Measurements from ENCODE around the gene KCNF1. TPM values are rescaled to one million over a fixed set of nuclear protein-coding genes. Genes with fewer than 3 reads are reported as not detected.

The KCNF1 gene
- total RNA-seq, 2 donors from 2014 or later: not detected

GRCh38 chr2:10873790-10874437, 37.8 kb upstream of the KCNF1 start:
- Mint-ChIP-seq H3K4me1 (no peaks in the 10 kb centered on the region), H3K36me3 (ENCODE audit: low read depth) (no peaks in the 10 kb centered on the region), H3K4me3 (no peak overlapping the region), H3K27me3 (peaks cover 31% of the 10 kb centered on the region), H3K27ac (peak overlapping the region; percentile 3)
- H3K9me3 ChIP-seq (ENCODE audit: control insufficient read depth, low read length, poor library complexity, severe bottlenecking): no peaks in the 10 kb centered on the region
- DNase-seq: no peak
- no peak for ATAC-seq

DNA sequence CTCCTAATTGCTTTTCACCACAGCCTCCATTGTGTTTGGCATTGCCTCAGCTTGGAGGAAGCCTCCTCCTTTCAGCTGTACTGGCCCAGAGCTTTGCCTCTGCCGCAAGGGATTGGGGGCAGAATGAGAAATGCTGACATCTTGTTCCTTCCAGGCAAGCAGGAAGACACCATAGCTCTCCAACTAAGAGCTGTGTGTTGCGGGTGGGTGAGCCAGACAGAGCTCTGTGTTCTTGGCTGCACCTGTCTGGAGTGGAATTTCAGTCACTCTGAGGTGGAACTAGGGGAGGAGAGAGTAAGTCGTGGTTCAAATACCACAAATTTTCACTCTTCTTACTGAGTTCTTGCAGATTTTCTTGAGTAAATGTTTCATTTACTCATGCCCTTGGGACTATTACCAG, 36.6 kb upstream of the KCNF1 start:
- H3K4me1 Mint-ChIP-seq: no peaks in the 10 kb centered on the region
- DNase-seq (no peak), ATAC-seq (no peak)
- H3K9me3 ChIP-seq (ENCODE audit: control insufficient read depth, low read length, poor library complexity, severe bottlenecking): no peaks in the 10 kb centered on the region
- H3K36me3 Mint-ChIP-seq (ENCODE audit: low read depth): no peaks in the 10 kb centered on the region
- H3K4me3 Mint-ChIP-seq: no peak overlapping the region
- no peak overlapping the region for H3K27ac Mint-ChIP-seq
- H3K27me3 Mint-ChIP-seq: peaks cover 20% of the 10 kb centered on the region

DNA sequence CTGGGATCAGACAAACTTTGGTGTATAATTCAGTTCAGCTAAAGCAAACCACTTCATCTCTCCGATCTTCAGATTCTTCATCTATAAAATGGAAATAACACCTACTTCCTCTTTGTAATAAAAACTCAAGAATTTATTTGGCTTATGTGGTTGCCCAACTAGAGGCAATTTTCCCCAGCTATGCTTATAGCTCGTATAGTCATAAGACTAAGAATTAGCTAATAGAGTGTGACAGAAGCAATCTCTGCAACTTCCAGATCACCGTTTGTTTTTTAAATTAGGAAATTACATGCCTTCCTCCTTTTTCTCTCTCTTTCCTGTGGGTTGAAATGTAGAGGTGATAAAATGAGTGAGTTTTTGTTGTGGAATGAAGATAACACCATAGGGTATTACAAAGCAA, 35.3 kb upstream of the KCNF1 start:
- Mint-ChIP-seq H3K36me3 (ENCODE audit: low read depth) (no peaks in the 10 kb centered on the region), H3K4me1 (no peaks in the 10 kb centered on the region)
- no peak for ATAC-seq

GRCh38 chr2:10876963-10877362, 34.8 kb upstream of the KCNF1 start:
- no peak overlapping the region for H3K4me3 Mint-ChIP-seq
- peaks cover 20% of the 10 kb centered on the region for H3K27me3 Mint-ChIP-seq
- ATAC-seq: no peak
- H3K9me3 ChIP-seq (ENCODE audit: control insufficient read depth, low read length, poor library complexity, severe bottlenecking): no peaks in the 10 kb centered on the region
- H3K36me3 Mint-ChIP-seq (ENCODE audit: low read depth): no peaks in the 10 kb centered on the region
- DNase-seq: no peak
- no peaks in the 10 kb centered on the region for H3K4me1 Mint-ChIP-seq
- no peak overlapping the region for H3K27ac Mint-ChIP-seq

More for the DNA sequence above, 35.3 kb upstream of the KCNF1 start:
- H3K4me3 Mint-ChIP-seq: no peak overlapping the region
- H3K27me3 Mint-ChIP-seq: peaks cover 20% of the 10 kb centered on the region
- no peaks in the 10 kb centered on the region for H3K9me3 ChIP-seq (ENCODE audit: control insufficient read depth, low read length, poor library complexity, severe bottlenecking)
- no peak overlapping the region for H3K27ac Mint-ChIP-seq
- no peak for DNase-seq

GRCh38 chr2:10877651-10878111, 34.1 kb upstream of the KCNF1 start:
- ATAC-seq (no peak), DNase-seq (no peak)
- H3K27me3 Mint-ChIP-seq: peaks cover 20% of the 10 kb centered on the region
- H3K4me1 Mint-ChIP-seq: no peaks in the 10 kb centered on the region
- no peaks in the 10 kb centered on the region for H3K36me3 Mint-ChIP-seq (ENCODE audit: low read depth)
- H3K27ac Mint-ChIP-seq: no peak overlapping the region
- no peak overlapping the region for H3K4me3 Mint-ChIP-seq
- H3K9me3 ChIP-seq (ENCODE audit: control insufficient read depth, low read length, poor library complexity, severe bottlenecking): no peaks in the 10 kb centered on the region

- DNase-seq: no peak
- H3K9me3 ChIP-seq (ENCODE audit: control insufficient read depth, low read length, poor library complexity, severe bottlenecking): no peaks in the 10 kb centered on the region
- H3K36me3 Mint-ChIP-seq (ENCODE audit: low read depth): no peaks in the 10 kb centered on the region
- peaks cover 20% of the 10 kb centered on the region for H3K27me3 Mint-ChIP-seq
- H3K27ac Mint-ChIP-seq: no peak overlapping the region
- H3K4me1 Mint-ChIP-seq: no peaks in the 10 kb centered on the region
- no peak overlapping the region for H3K4me3 Mint-ChIP-seq
- no peak for ATAC-seq
Measured at GRCh38 chr2:10878268-10878915, 33.3 kb upstream of the KCNF1 start.

DNA sequence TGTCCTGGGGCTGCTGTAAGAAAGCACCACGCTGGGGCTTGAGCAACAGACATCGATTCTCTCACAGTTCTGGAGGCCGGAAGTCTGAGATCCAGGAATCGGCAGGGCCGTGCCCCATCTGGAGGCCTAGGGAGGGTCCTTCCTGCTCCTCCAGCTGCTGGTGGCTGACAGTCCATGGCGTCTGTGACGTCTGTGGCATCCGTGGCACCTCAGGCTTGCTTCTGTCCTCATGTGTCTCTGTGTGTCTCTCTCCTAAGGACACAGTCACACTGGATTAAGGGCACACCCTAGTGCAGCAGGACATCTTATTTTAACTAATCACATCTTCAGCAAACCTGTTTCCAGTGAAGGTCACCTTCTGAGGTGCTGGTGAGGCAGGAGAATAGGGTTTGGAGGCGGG, 32.6 kb upstream of the KCNF1 start:
- peaks cover 20% of the 10 kb centered on the region for H3K27me3 Mint-ChIP-seq
- ATAC-seq (no peak), DNase-seq (no peak)
- no peaks in the 10 kb centered on the region for H3K36me3 Mint-ChIP-seq (ENCODE audit: low read depth)
- no peak overlapping the region for H3K27ac Mint-ChIP-seq
- H3K9me3 ChIP-seq (ENCODE audit: control insufficient read depth, low read length, poor library complexity, severe bottlenecking): no peaks in the 10 kb centered on the region
- no peaks in the 10 kb centered on the region for H3K4me1 Mint-ChIP-seq
- no peak overlapping the region for H3K4me3 Mint-ChIP-seq

GRCh38 chr2:10879624-10880585, 31.8 kb upstream of the KCNF1 start:
- no peak for DNase-seq
- no peaks in the 10 kb centered on the region for H3K9me3 ChIP-seq (ENCODE audit: control insufficient read depth, low read length, poor library complexity, severe bottlenecking)
- ATAC-seq: no peak
- peaks cover 15% of the 10 kb centered on the region for H3K27me3 Mint-ChIP-seq
- H3K36me3 Mint-ChIP-seq (ENCODE audit: low read depth): no peaks in the 10 kb centered on the region
- H3K4me1 Mint-ChIP-seq: no peaks in the 10 kb centered on the region
- no peak overlapping the region for H3K27ac Mint-ChIP-seq
- no peak overlapping the region for H3K4me3 Mint-ChIP-seq

DNA sequence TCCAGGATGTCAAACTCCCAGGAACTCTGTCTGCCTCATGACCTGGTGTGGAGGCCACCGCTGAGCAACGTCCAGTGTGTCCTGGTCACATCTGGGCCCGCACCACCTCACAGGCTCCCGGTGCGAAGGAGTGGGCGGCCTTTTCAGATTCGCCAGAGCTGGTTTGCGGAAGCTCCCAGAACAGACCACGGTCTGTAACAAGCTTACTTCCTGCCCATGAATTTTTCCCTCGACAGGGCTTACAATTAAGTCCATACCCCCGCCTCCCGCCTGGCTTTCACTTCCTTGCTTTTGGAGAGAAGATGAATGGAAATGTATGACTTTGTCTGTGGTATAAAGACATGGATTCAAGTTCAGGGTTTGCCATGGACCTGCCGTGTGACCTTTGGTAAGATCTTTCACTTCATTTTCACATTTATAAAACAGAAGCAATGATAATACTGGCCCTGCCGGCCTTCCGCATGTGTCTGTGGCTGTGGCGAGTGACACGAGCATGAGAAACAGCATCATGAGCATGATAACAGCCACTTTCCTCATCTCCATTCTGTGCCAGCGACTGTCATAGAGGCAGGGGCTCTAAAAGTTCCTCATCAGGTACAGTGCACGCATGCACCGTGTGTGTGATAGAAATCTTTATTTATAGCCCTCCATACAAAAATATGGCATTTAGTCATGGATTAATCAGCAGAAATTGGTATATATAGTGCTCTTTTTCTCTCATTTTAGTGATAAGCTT, 31.0 kb upstream of the KCNF1 start:
- ATAC-seq: no peak

DNA sequence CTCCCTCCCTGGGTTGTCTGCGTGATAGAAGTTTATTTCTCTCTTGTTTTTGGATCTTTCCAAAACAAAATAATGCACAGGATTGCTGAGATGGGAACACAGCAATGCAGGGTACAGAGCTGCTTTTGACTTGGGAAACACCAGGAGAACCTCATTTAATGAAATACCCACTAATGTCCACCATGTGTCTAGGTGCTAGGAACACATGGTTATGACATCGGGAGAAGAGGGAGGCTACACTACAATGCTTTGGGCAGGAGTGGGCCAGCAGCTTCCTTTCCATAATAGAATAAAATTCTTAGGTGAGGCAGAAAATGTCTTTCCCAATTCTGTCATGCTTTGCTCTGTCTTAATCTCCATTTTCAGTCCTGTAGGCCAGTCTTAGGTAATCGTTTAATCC, 29.2 kb upstream of the KCNF1 start:
- DNase-seq (no peak), ATAC-seq (no peak)
- no peaks in the 10 kb centered on the region for H3K9me3 ChIP-seq (ENCODE audit: control insufficient read depth, low read length, poor library complexity, severe bottlenecking)
- Mint-ChIP-seq H3K4me1 (no peaks in the 10 kb centered on the region), H3K4me3 (no peak overlapping the region), H3K36me3 (ENCODE audit: low read depth) (no peaks in the 10 kb centered on the region), H3K27me3 (peaks cover 13% of the 10 kb centered on the region), H3K27ac (no peak overlapping the region)

More for the DNA sequence above, 31.0 kb upstream of the KCNF1 start:
- no peak for DNase-seq
- Mint-ChIP-seq H3K36me3 (ENCODE audit: low read depth) (no peaks in the 10 kb centered on the region), H3K27ac (no peak overlapping the region), H3K4me3 (no peak overlapping the region), H3K27me3 (peaks cover 11% of the 10 kb centered on the region), H3K4me1 (no peaks in the 10 kb centered on the region)
- H3K9me3 ChIP-seq (ENCODE audit: control insufficient read depth, low read length, poor library complexity, severe bottlenecking): no peaks in the 10 kb centered on the region

- peaks cover 9% of the 10 kb centered on the region for H3K27me3 Mint-ChIP-seq
- ATAC-seq: no peak
- H3K4me1 Mint-ChIP-seq: no peaks in the 10 kb centered on the region
- no peaks in the 10 kb centered on the region for H3K36me3 Mint-ChIP-seq (ENCODE audit: low read depth)
- no peaks in the 10 kb centered on the region for H3K9me3 ChIP-seq (ENCODE audit: control insufficient read depth, low read length, poor library complexity, severe bottlenecking)
- H3K27ac Mint-ChIP-seq: no peak overlapping the region
- DNase-seq: no peak
- H3K4me3 Mint-ChIP-seq: no peak overlapping the region
Measured at GRCh38 chr2:10883066-10883465, 28.7 kb upstream of the KCNF1 start.

- H3K4me1 Mint-ChIP-seq: no peaks in the 10 kb centered on the region
- no peaks in the 10 kb centered on the region for H3K9me3 ChIP-seq (ENCODE audit: control insufficient read depth, low read length, poor library complexity, severe bottlenecking)
- H3K27me3 Mint-ChIP-seq: peaks cover 14% of the 10 kb centered on the region
- no peak overlapping the region for H3K27ac Mint-ChIP-seq
- no peak for DNase-seq
- H3K4me3 Mint-ChIP-seq: no peak overlapping the region
- no peaks in the 10 kb centered on the region for H3K36me3 Mint-ChIP-seq (ENCODE audit: low read depth)
- ATAC-seq: no peak
Measured at GRCh38 chr2:10883801-10884478, 27.8 kb upstream of the KCNF1 start.

Data from T-helper 17 cell (primary cell).